Right lobe of liver (tissue), 4 donors: ENCODE measurements around the gene CDKN1A.

Experiments
- POLR2A ChIP-seq: fragments of 450-650 bp; IDR thresholded peaks from one replicate; pipeline ENCODE4 v1.6.1; 2017; ENCODE audit warnings: antibody characterized with exemption, mild to moderate bottlenecking
- TF ChIP-seq, protein P1 (sequence below), 4 donors: fragments of 200-600 bp in 3 of 4; fragments of 450-650 bp in 1 of 4; IDR thresholded peaks; one replicate each; pipeline versions ENCODE4 v1.5.1 to v1.8.0; 2016 to 2022; ENCODE audit warnings: antibody characterized with exemption in 4 of 4, mild to moderate bottlenecking in 2 of 4
- donor health status: DM: no; HTN: no; CAD: no.
- donor health status: DM: no; HTN: no; CAD: no.
- donor health status: DM: no; HTN: yes; CAD: no.

DNA sequence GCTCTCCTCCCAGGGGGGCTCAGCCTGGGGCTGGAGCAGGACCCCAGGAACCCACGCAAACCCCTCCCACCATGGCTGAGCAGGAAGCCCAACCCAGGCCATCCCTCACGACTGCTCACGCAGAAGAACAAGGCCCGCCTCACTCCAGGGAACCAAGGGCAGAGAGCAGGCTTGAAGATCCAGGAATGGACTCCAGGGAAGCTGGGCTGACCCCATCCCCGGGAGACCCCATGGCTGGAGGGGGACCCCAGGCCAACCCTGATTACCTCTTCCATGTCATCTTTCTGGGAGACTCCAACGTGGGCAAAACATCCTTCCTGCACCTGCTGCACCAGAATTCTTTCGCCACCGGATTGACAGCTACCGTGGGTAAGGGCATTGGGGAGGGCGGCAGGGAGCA, 43.9 kb downstream of the CDKN1A start:
- TF ChIP-seq, protein P1, sequence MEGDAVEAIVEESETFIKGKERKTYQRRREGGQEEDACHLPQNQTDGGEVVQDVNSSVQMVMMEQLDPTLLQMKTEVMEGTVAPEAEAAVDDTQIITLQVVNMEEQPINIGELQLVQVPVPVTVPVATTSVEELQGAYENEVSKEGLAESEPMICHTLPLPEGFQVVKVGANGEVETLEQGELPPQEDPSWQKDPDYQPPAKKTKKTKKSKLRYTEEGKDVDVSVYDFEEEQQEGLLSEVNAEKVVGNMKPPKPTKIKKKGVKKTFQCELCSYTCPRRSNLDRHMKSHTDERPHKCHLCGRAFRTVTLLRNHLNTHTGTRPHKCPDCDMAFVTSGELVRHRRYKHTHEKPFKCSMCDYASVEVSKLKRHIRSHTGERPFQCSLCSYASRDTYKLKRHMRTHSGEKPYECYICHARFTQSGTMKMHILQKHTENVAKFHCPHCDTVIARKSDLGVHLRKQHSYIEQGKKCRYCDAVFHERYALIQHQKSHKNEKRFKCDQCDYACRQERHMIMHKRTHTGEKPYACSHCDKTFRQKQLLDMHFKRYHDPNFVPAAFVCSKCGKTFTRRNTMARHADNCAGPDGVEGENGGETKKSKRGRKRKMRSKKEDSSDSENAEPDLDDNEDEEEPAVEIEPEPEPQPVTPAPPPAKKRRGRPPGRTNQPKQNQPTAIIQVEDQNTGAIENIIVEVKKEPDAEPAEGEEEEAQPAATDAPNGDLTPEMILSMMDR (IDR thresholded peaks at IDR 0.05): no peak
- no peak for TF ChIP-seq POLR2A
